Thoracic aorta (tissue), 2 donors: Measurements from ENCODE around the gene HOXA4. TPM values are rescaled to one million over a fixed set of nuclear protein-coding genes. Genes with fewer than 3 reads are reported as not detected.

ENCODE experiments used
- ATAC-seq: fragments of 150-250 bp; one replicate; pipeline ENCODE4 v1.8.0; 2017; ENCODE audit warnings: low read depth; ENCODE audit not compliant: insufficient number of reproducible peaks, low FRiP score
- DNase-seq: peaks from one replicate; pipeline ENCODE4 v3.0.0-alpha.2; 2020; ENCODE audit warnings: low spot score
- H3K27ac ChIP-seq, 2 donors: fragments of 200-600 bp; sonication (generic); 1 replicate in 1 of 2; 2 replicates in 1 of 2; pipeline ENCODE4 v1.5.1; 2016; ENCODE audit warnings: mild to moderate bottlenecking in 2 of 2, moderate library complexity in 2 of 2
- H3K27me3 ChIP-seq: fragments of 200-600 bp; sonication (generic); replicated peaks from 2 replicates; pipeline ENCODE4 v1.6.0; 2016; ENCODE audit warnings: mild to moderate bottlenecking; ENCODE audit not compliant: insufficient read depth
- H3K36me3 ChIP-seq: fragments of 200-600 bp; sonication (generic); one replicate; pipeline ENCODE4 v1.5.1; 2016
- H3K4me1 ChIP-seq, 2 donors: fragments of 200-600 bp; sonication (generic); 1 replicate in 1 of 2; 2 replicates in 1 of 2; pipeline versions ENCODE4 v1.5.1 to v1.6.0; 2016; ENCODE audit warnings: low read depth in 2 of 2, mild to moderate bottlenecking in 1 of 2; ENCODE audit not compliant: control insufficient read depth in 1 of 2
- H3K4me3 ChIP-seq: fragments of 200-600 bp; sonication (generic); 2 replicates; pipeline ENCODE4 v1.5.1; 2016; ENCODE audit warnings: mild to moderate bottlenecking
- H3K9me3 ChIP-seq: fragments of 200-600 bp; sonication (generic); 2 replicates; pipeline ENCODE4 v1.5.1; 2016
- CTCF ChIP-seq: fragments of 200-600 bp; sonication (generic); IDR thresholded peaks from one replicate; pipeline ENCODE4 v1.5.1; 2019; ENCODE audit warnings: antibody characterized with exemption
- total RNA-seq, 2 donors: library from RNA; depleted of rRNA; stranded (reverse); fragments of >200 nt; gene quantifications; one replicate each; pipeline versions ENCODE4 v1.1.0 to v1.2.3, GENCODE V29; 2016

The HOXA4 gene
- total RNA-seq, 2 donors from 2014 or later, result 3.7 to 6.1 TPM

GRCh38 chr7:27112955-27113949 lies 17.3 kb downstream of the HOXA4 start:
- peak overlapping the region; percentile 87 to 96 for H3K27ac ChIP-seq
- ATAC-seq (no peak), DNase-seq (no peak)
- H3K36me3 ChIP-seq, result no peaks in the 10 kb centered on the region
- H3K4me3 ChIP-seq, result peak overlapping the region; percentile 99
- no peak for TF ChIP-seq CTCF
- no peaks in the 10 kb centered on the region for H3K9me3 ChIP-seq
- no peaks in the 10 kb centered on the region for H3K27me3 ChIP-seq
- H3K4me1 ChIP-seq, result peaks cover 21 to 38% of the 10 kb centered on the region in 2 donors

DNA sequence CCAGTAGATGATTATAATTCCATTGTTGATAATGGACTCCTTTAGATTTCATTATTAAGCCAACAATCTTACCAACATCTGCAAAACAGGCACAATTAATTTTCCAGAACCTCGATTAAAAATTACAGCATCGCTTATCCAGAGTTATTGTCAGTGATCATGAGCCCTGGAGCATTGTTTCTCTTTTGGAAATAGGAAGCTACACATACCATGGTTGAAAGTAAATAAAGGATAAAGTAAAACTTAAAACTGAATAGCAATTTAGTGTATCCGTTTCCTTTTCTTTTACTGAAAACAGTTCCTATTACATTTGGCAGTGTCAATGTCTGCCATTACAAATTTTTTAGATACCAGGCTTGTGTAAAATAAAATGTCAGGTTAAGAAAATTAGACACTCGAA lies 18.2 kb downstream of the HOXA4 start:
- Histone ChIP-seq H3K4me3 (peak overlapping the region; percentile 99), H3K9me3 (no peaks in the 10 kb centered on the region), H3K36me3 (no peaks in the 10 kb centered on the region), H3K4me1 (peaks cover 21 to 46% of the 10 kb centered on the region in 2 donors), H3K27me3 (no peaks in the 10 kb centered on the region), H3K27ac (peak overlapping the region; percentile 87 to 96)
- TF ChIP-seq CTCF, result no peak
- ATAC-seq (no peak), DNase-seq (no peak)

GRCh38 chr7:27111751-27112277 lies 18.7 kb downstream of the HOXA4 start:
- no peaks in the 10 kb centered on the region for H3K27me3 ChIP-seq
- no peaks in the 10 kb centered on the region for H3K9me3 ChIP-seq
- H3K36me3 ChIP-seq, result no peaks in the 10 kb centered on the region
- H3K4me3 ChIP-seq, result peak overlapping the region; percentile 99
- H3K27ac ChIP-seq, result peak overlapping the region; percentile 87 to 96
- DNase-seq (no peak), ATAC-seq (no peak)
- peaks cover 21 to 51% of the 10 kb centered on the region in 2 donors for H3K4me1 ChIP-seq
- no peak for TF ChIP-seq CTCF

DNA sequence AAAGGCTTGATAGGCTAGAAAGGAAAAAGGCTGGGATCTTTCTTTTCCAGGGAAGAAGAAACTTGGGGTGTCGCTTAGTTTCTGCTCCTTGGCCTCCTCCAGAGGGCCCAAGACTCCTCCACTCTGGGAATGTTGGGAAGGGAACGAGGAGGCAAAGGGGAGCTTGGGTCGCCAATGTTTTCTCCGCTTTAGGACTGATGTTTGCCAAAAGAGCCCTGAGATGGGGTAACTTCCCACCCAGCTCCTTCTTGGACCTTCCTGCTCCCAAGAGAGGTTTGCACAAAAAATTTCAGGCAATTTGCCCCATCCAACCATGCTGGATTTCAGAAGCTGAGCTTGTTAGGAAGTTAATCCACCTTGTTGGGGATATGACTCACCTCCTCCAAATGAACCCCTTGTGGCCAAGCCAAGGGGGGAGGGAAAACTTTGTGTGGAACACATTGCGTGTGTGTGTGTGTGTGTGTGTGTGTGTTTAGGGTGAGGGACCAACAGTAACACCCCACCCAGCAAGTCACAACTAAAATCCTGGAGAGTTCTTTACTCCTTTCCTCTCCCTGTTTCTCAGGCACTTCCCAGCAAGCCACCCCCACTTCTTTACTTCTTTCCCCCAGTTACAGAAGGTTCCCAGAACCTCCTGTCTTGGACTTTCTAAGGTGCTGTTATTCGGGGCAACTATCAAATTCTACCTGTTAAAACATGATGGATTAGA lies 19.4 kb downstream of the HOXA4 start:
- H3K27me3 ChIP-seq, result no peaks in the 10 kb centered on the region
- peak overlapping the region; percentile 99 for H3K4me3 ChIP-seq
- TF ChIP-seq CTCF, result peak; percentile 10
- H3K36me3 ChIP-seq, result no peaks in the 10 kb centered on the region
- H3K9me3 ChIP-seq, result no peaks in the 10 kb centered on the region
- ATAC-seq (peak; percentile 41), DNase-seq (no peak)
- peaks cover 21 to 53% of the 10 kb centered on the region in 2 donors for H3K4me1 ChIP-seq
- peak overlapping the region; percentile 87 to 96 for H3K27ac ChIP-seq
